ENCODE measurements around the gene TMEFF1.

Gene TMEFF1

GRCh38 chr9:100597236-100597635 is 124.3 kb downstream of the TMEFF1 start:
- no peak overlapping the region for H3K9ac ChIP-seq (ENCODE audit: low read depth, low read length)
- no peak overlapping the region for H3K4me3 ChIP-seq (ENCODE audit: low read length)
- no peaks in the 10 kb centered on the region for H3K9me3 ChIP-seq (ENCODE audit: insufficient read depth, low read depth, low read length)
- H3K27ac ChIP-seq (ENCODE audit: low read length) = no peak overlapping the region
- no peaks in the 10 kb centered on the region for H3K27me3 ChIP-seq (ENCODE audit: insufficient read depth, low read length)
- peaks cover 19% of the 10 kb centered on the region; the same call in 1 of the 2 replicates for H3K4me1 ChIP-seq (ENCODE audit: insufficient read depth, low read length)
- no peaks in the 10 kb centered on the region for H3K36me3 ChIP-seq (ENCODE audit: insufficient read depth, low read depth, low read length)

- no peaks in the 10 kb centered on the region for H3K27me3 ChIP-seq (ENCODE audit: insufficient read depth, low read length)
- peaks cover 19% of the 10 kb centered on the region; the same call in 1 of the 2 replicates for H3K4me1 ChIP-seq (ENCODE audit: insufficient read depth, low read length)
- H3K36me3 ChIP-seq (ENCODE audit: insufficient read depth, low read depth, low read length) = no peaks in the 10 kb centered on the region
- no peaks in the 10 kb centered on the region for H3K9me3 ChIP-seq (ENCODE audit: insufficient read depth, low read depth, low read length)
- H3K9ac ChIP-seq (ENCODE audit: low read depth, low read length) = peak overlapping the region; percentile 78; the same call in 1 of the 2 replicates
- no peak overlapping the region for H3K27ac ChIP-seq (ENCODE audit: low read length)
- H3K4me3 ChIP-seq (ENCODE audit: low read length) = peak overlapping the region; percentile 75
Measured at GRCh38 chr9:100598641-100599145, 125.7 kb downstream of the TMEFF1 start.

GRCh38 chr9:100600521-100601079 is 127.7 kb downstream of the TMEFF1 start:
- H3K9ac ChIP-seq (ENCODE audit: low read depth, low read length) = no peak overlapping the region
- H3K36me3 ChIP-seq (ENCODE audit: insufficient read depth, low read depth, low read length) = no peaks in the 10 kb centered on the region
- H3K27ac ChIP-seq (ENCODE audit: low read length) = no peak overlapping the region
- no peaks in the 10 kb centered on the region for H3K27me3 ChIP-seq (ENCODE audit: insufficient read depth, low read length)
- H3K4me1 ChIP-seq (ENCODE audit: insufficient read depth, low read length) = peaks cover 17% of the 10 kb centered on the region; the same call in 1 of the 2 replicates
- no peaks in the 10 kb centered on the region for H3K9me3 ChIP-seq (ENCODE audit: insufficient read depth, low read depth, low read length)
- H3K4me3 ChIP-seq (ENCODE audit: low read length) = no peak overlapping the region

- Histone ChIP-seq H3K9ac (ENCODE audit: low read depth, low read length) (no peak overlapping the region), H3K27me3 (ENCODE audit: insufficient read depth, low read length) (no peaks in the 10 kb centered on the region), H3K4me1 (ENCODE audit: insufficient read depth, low read length) (peaks cover 17% of the 10 kb centered on the region; the same call in 1 of the 2 replicates), H3K27ac (ENCODE audit: low read length) (no peak overlapping the region), H3K36me3 (ENCODE audit: insufficient read depth, low read depth, low read length) (no peaks in the 10 kb centered on the region), H3K4me3 (ENCODE audit: low read length) (no peak overlapping the region), H3K9me3 (ENCODE audit: insufficient read depth, low read depth, low read length) (no peaks in the 10 kb centered on the region)
Measured at GRCh38 chr9:100601216-100601615, 128.3 kb downstream of the TMEFF1 start.

GRCh38 chr9:100602342-100602801 is 129.4 kb downstream of the TMEFF1 start:
- H3K9me3 ChIP-seq (ENCODE audit: insufficient read depth, low read depth, low read length) = no peaks in the 10 kb centered on the region
- no peak overlapping the region for H3K27ac ChIP-seq (ENCODE audit: low read length)
- H3K27me3 ChIP-seq (ENCODE audit: insufficient read depth, low read length) = no peaks in the 10 kb centered on the region
- no peak overlapping the region for H3K9ac ChIP-seq (ENCODE audit: low read depth, low read length)
- no peaks in the 10 kb centered on the region for H3K36me3 ChIP-seq (ENCODE audit: insufficient read depth, low read depth, low read length)
- no peak overlapping the region for H3K4me3 ChIP-seq (ENCODE audit: low read length)
- H3K4me1 ChIP-seq (ENCODE audit: insufficient read depth, low read length) = peaks cover 17% of the 10 kb centered on the region; the same call in 1 of the 2 replicates

GRCh38 chr9:100605405-100605804 is 132.5 kb downstream of the TMEFF1 start:
- Histone ChIP-seq H3K27me3 (ENCODE audit: insufficient read depth, low read length) (no peaks in the 10 kb centered on the region), H3K36me3 (ENCODE audit: insufficient read depth, low read depth, low read length) (no peaks in the 10 kb centered on the region), H3K4me3 (ENCODE audit: low read length) (no peak overlapping the region), H3K4me1 (ENCODE audit: insufficient read depth, low read length) (0 out of 2 replicates have a peak, but pooled peaks cover 6% of the 10 kb centered on the region), H3K9me3 (ENCODE audit: insufficient read depth, low read depth, low read length) (no peaks in the 10 kb centered on the region), H3K27ac (ENCODE audit: low read length) (no peak overlapping the region), H3K9ac (ENCODE audit: low read depth, low read length) (no peak overlapping the region)

GRCh38 chr9:100619194-100619593 is 146.2 kb downstream of the TMEFF1 start:
- Histone ChIP-seq H3K27me3 (ENCODE audit: insufficient read depth, low read length) (no peaks in the 10 kb centered on the region), H3K4me1 (ENCODE audit: insufficient read depth, low read length) (no peaks in the 10 kb centered on the region), H3K36me3 (ENCODE audit: insufficient read depth, low read depth, low read length) (no peaks in the 10 kb centered on the region), H3K4me3 (ENCODE audit: low read length) (no peak overlapping the region), H3K27ac (ENCODE audit: low read length) (no peak overlapping the region), H3K9me3 (ENCODE audit: insufficient read depth, low read depth, low read length) (no peaks in the 10 kb centered on the region), H3K9ac (ENCODE audit: low read depth, low read length) (no peak overlapping the region)

GRCh38 chr9:100619665-100620064 is 146.7 kb downstream of the TMEFF1 start:
- H3K27ac ChIP-seq (ENCODE audit: low read length) = no peak overlapping the region
- H3K9me3 ChIP-seq (ENCODE audit: insufficient read depth, low read depth, low read length) = no peaks in the 10 kb centered on the region
- no peak overlapping the region for H3K4me3 ChIP-seq (ENCODE audit: low read length)
- no peak overlapping the region for H3K9ac ChIP-seq (ENCODE audit: low read depth, low read length)
- no peaks in the 10 kb centered on the region for H3K27me3 ChIP-seq (ENCODE audit: insufficient read depth, low read length)
- H3K4me1 ChIP-seq (ENCODE audit: insufficient read depth, low read length) = no peaks in the 10 kb centered on the region
- no peaks in the 10 kb centered on the region for H3K36me3 ChIP-seq (ENCODE audit: insufficient read depth, low read depth, low read length)

GRCh38 chr9:100623969-100624368 is 151.0 kb downstream of the TMEFF1 start:
- Histone ChIP-seq H3K4me3 (ENCODE audit: low read length) (no peak overlapping the region), H3K36me3 (ENCODE audit: insufficient read depth, low read depth, low read length) (no peaks in the 10 kb centered on the region), H3K9me3 (ENCODE audit: insufficient read depth, low read depth, low read length) (no peaks in the 10 kb centered on the region), H3K9ac (ENCODE audit: low read depth, low read length) (no peak overlapping the region), H3K27me3 (ENCODE audit: insufficient read depth, low read length) (no peaks in the 10 kb centered on the region), H3K4me1 (ENCODE audit: insufficient read depth, low read length) (no peaks in the 10 kb centered on the region), H3K27ac (ENCODE audit: low read length) (no peak overlapping the region)

- Histone ChIP-seq H3K36me3 (ENCODE audit: insufficient read depth, low read depth, low read length) (no peaks in the 10 kb centered on the region), H3K9me3 (ENCODE audit: insufficient read depth, low read depth, low read length) (no peaks in the 10 kb centered on the region), H3K9ac (ENCODE audit: low read depth, low read length) (no peak overlapping the region), H3K4me1 (ENCODE audit: insufficient read depth, low read length) (no peaks in the 10 kb centered on the region), H3K27me3 (ENCODE audit: insufficient read depth, low read length) (no peaks in the 10 kb centered on the region), H3K4me3 (ENCODE audit: low read length) (no peak overlapping the region), H3K27ac (ENCODE audit: low read length) (no peak overlapping the region)
Measured at GRCh38 chr9:100626949-100627348, 154.0 kb downstream of the TMEFF1 start.

All from iPS-20b (cell line).